Measurements from ENCODE around the gene ZDHHC1.

DNA sequence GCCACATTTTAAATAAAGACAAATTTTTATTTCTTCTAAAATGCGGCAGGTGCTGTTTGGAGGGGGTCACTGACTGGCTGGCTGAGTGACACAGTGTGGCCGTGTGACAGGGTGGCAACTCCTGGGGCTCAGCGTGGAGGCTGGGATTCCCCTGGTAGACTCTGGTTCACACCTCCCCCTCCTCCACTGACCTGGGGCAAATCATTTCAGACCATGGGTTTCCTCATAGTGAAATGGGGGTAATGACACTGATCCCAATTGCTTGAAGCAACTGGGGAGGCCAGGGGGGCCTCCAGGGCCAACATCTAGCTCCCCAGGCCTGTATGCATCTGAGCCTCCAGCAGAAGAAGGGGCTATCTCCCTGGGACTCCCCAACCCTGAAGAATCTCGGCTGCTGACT, 21.2 kb upstream of the ZDHHC1 start:
- TF ChIP-seq RARB (CRISPR knock-in tag; IDR thresholded peaks at IDR 0.05): no peak
- TF ChIP-seq, protein P1, sequence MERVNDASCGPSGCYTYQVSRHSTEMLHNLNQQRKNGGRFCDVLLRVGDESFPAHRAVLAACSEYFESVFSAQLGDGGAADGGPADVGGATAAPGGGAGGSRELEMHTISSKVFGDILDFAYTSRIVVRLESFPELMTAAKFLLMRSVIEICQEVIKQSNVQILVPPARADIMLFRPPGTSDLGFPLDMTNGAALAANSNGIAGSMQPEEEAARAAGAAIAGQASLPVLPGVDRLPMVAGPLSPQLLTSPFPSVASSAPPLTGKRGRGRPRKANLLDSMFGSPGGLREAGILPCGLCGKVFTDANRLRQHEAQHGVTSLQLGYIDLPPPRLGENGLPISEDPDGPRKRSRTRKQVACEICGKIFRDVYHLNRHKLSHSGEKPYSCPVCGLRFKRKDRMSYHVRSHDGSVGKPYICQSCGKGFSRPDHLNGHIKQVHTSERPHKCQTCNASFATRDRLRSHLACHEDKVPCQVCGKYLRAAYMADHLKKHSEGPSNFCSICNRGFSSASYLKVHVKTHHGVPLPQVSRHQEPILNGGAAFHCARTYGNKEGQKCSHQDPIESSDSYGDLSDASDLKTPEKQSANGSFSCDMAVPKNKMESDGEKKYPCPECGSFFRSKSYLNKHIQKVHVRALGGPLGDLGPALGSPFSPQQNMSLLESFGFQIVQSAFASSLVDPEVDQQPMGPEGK (CRISPR knock-in tag; IDR thresholded peaks at IDR 0.05; ENCODE audit: borderline replicate concordance): no peak
- TF ChIP-seq ARNTL (CRISPR knock-in tag; IDR thresholded peaks at IDR 0.05; ENCODE audit: borderline replicate concordance, low read depth): no peak

Data from SK-N-SH treated with all-trans-retinoic acid at 6 μM for 48 hours (cell line).